ENCODE measurements around the gene AMBN.

Gene AMBN

GRCh38 chr4:70613306-70614183 lies 21.5 kb downstream of the AMBN start:
- H3K4me3 Mint-ChIP-seq, result no peak overlapping the region
- H3K27ac Mint-ChIP-seq, result no peak overlapping the region
- H3K9me3 Mint-ChIP-seq, result no peaks in the 10 kb centered on the region
- no peak for TF ChIP-seq CTCF (IDR thresholded peaks at IDR 0.05)
- no peak for DNase-seq
- no peaks in the 10 kb centered on the region for H3K36me3 Mint-ChIP-seq (ENCODE audit: low read depth)
- H3K4me1 Mint-ChIP-seq, result peaks cover 14% of the 10 kb centered on the region
- peaks cover 2% of the 10 kb centered on the region for H3K27me3 Mint-ChIP-seq (ENCODE audit: low read depth, poor library complexity)

GRCh38 chr4:70614184-70614555 lies 22.1 kb downstream of the AMBN start:
- Mint-ChIP-seq H3K9me3 (no peaks in the 10 kb centered on the region), H3K27me3 (ENCODE audit: low read depth, poor library complexity) (peaks cover 2% of the 10 kb centered on the region), H3K4me1 (peaks cover 14% of the 10 kb centered on the region), H3K4me3 (no peak overlapping the region), H3K36me3 (ENCODE audit: low read depth) (no peaks in the 10 kb centered on the region), H3K27ac (no peak overlapping the region)
- no peak for TF ChIP-seq CTCF (IDR thresholded peaks at IDR 0.05)
- no peak for DNase-seq

GRCh38 chr4:70619288-70619687 lies 27.2 kb downstream of the AMBN start:
- TF ChIP-seq CTCF (IDR thresholded peaks at IDR 0.05), result no peak
- Mint-ChIP-seq H3K27ac (no peak overlapping the region), H3K36me3 (ENCODE audit: low read depth) (no peaks in the 10 kb centered on the region), H3K27me3 (ENCODE audit: low read depth, poor library complexity) (peaks cover 2% of the 10 kb centered on the region), H3K4me3 (no peak overlapping the region), H3K4me1 (peaks cover 9% of the 10 kb centered on the region), H3K9me3 (no peaks in the 10 kb centered on the region)
- DNase-seq, result no peak

GRCh38 chr4:70619778-70620177 lies 27.7 kb downstream of the AMBN start:
- Mint-ChIP-seq H3K4me3 (no peak overlapping the region), H3K4me1 (peaks cover 8% of the 10 kb centered on the region), H3K27me3 (ENCODE audit: low read depth, poor library complexity) (peaks cover 2% of the 10 kb centered on the region), H3K27ac (no peak overlapping the region), H3K36me3 (ENCODE audit: low read depth) (no peaks in the 10 kb centered on the region), H3K9me3 (no peaks in the 10 kb centered on the region)
- TF ChIP-seq CTCF (IDR thresholded peaks at IDR 0.05), result no peak
- DNase-seq, result no peak

GRCh38 chr4:70623323-70623722 lies 31.3 kb downstream of the AMBN start:
- Mint-ChIP-seq H3K27me3 (ENCODE audit: low read depth, poor library complexity) (no peaks in the 10 kb centered on the region), H3K36me3 (ENCODE audit: low read depth) (no peaks in the 10 kb centered on the region), H3K9me3 (no peaks in the 10 kb centered on the region), H3K27ac (no peak overlapping the region), H3K4me3 (no peak overlapping the region), H3K4me1 (peaks cover 8% of the 10 kb centered on the region)
- TF ChIP-seq CTCF (IDR thresholded peaks at IDR 0.05), result no peak
- no peak for DNase-seq

- no peak overlapping the region for H3K27ac Mint-ChIP-seq
- H3K4me3 Mint-ChIP-seq, result no peak overlapping the region
- no peaks in the 10 kb centered on the region for H3K9me3 Mint-ChIP-seq
- H3K4me1 Mint-ChIP-seq, result peaks cover 8% of the 10 kb centered on the region
- DNase-seq, result no peak
- H3K27me3 Mint-ChIP-seq (ENCODE audit: low read depth, poor library complexity), result no peaks in the 10 kb centered on the region
- TF ChIP-seq CTCF (IDR thresholded peaks at IDR 0.05), result no peak
- no peaks in the 10 kb centered on the region for H3K36me3 Mint-ChIP-seq (ENCODE audit: low read depth)
Observed at GRCh38 chr4:70624226-70624793, 32.3 kb downstream of the AMBN start.

All from nephron progenitor cell (in vitro differentiated cells).